GM12801 (cell line): ENCODE measurements around the gene ST3GAL3.

Experiments
- CTCF ChIP-seq: IDR thresholded peaks from one replicate; pipeline ENCODE4 v1.5.1; 2011; ENCODE audit warnings: control low read depth; ENCODE audit not compliant: insufficient read length; ENCODE audit errors: extremely low read depth

ST3GAL3 gene

DNA sequence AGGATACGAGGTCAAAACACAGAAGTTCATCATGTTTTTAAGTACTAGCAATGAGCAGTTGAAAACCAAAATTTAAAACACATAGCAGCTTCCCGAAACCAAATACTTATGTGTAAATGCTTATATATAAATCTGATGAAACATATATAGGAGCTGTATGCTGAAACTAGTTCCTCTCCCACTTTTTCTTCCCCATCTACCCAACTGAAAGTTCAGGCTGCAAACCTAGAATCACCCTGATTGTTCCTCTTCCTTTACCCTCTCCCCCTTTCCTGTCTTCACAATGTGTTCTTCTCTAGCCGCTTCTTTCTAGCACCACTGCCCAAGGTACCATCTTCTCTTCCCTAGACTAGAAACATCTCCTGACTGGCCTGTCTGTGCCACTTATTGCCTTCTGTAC is 90.6 kb downstream of the ST3GAL3 start:
- TF ChIP-seq CTCF, result no peak

DNA sequence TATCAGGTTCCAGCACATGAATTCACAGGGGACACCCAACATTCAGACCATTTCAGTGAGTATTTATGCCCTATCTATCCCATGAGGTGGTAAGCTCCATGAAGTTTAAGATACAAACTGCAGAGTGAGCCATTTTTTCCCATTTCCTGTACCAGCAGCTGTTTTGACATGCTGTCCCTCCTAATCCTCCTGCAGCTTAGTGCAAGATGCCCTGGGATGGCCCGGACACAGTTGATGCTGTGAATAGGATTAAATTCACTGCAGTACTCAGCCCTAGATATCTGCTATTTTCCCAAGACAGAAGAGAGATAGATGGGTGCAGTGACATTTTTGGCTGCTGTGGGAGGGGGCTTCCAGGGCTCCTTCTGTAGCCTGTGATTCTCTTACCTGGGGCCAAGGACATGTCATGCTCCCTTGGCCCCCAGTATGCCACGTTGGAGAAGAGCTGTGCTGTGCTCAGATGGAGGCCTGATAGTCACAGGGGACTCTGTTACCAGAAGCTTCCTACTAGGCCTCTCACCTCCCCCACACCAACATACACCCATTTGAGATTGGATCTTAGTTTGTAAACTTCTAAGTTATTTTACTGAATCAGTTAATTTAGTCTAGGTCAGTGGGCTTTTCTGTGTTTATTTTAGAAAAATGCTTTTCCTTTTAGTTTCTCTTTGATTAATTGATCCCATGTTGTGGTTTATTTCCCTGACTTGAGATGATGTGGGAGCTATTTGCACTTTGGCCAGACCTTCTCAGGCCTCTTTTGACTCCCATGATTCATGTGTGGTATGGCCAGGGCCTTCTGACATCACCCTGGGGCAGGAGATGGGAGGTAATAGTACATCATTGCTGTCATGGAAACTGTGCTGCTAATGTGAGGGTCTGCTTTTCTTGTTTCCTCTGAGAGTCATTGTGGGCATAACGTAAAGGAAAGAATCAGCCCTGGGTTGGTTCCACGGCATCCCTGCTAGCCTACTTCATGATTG is 92.6 kb downstream of the ST3GAL3 start:
- TF ChIP-seq CTCF, result no peak

DNA sequence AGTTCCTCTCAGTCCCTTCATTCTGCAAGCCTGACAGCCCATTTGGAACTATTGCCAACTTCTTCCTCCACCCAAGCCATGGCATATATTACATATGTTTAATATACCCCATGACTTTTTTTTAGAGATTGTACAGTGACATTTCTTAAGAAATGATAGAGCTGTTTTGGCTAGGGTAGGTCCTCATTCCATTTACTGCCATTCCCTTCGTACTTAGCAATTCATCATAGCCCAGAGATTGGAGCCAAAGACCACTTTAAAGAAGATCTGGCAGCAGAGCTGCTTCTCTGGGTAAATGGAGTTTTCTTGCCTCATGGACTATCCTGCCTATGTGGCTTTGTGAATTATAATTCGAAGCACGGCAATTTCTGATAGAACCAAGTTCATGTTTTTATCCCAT is 93.4 kb downstream of the ST3GAL3 start:
- TF ChIP-seq CTCF, result no peak

- TF ChIP-seq CTCF, result no peak
These were observed 93.9 kb downstream of the ST3GAL3 start for GRCh38 chr1:43801203-43801602.

DNA sequence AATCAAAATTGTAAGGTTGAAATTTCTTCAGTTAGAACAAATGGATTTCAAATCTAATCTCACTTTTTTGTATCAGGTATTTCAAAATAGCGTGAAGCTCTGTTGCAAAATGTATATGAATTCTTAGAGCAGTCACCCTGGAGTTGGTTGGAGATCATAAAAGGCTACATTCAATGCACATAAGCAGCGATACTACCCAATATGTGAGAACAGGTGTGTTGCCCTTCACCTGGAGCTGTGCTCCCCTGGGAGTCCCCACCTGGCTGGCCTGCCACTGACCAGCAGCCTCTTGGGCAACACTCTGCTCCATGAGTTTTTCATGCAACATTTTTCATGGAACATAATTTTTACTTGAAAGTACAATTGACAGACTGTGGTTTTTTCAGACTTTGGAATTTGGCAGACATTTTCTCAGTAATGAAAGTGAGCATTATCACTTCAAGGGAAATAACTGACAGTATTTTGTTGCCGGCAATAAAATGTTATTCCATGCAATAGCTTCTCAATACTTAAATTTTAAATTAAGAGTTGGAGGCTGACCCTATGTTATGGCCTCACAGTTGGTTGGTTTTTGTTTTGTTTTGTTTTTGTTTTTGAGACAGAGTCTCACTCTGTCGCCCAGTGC is 95.1 kb downstream of the ST3GAL3 start:
- no peak for TF ChIP-seq CTCF

DNA sequence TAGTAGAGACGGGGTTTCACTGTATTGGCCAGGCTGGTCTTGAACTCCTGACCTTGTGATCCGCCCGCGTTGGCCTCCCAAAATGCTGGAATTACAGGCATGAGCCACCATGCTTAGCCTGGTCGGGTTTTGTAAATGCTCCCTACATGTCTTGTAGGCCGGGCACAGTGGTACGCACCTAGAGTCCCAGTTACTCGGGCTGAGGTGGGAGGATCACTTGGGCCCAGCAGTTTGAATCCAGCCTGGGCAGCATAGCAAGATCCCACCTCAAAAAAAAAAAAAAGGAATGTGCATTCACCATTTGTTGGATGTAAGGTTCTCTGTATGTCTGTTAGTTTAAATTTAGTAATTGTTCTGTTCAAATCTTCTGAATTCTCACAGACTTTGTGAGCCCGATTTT is 95.8 kb downstream of the ST3GAL3 start:
- no peak for TF ChIP-seq CTCF

GRCh38 chr1:43803646-43804045 is 96.3 kb downstream of the ST3GAL3 start:
- TF ChIP-seq CTCF, result no peak
